Inflammatory macrophage treated with lipopolysaccharide for 4 hours (primary cell): Measurements from ENCODE around the gene GNAQ.
"Not testable (repeated sequence)": the region's sequence is repeated elsewhere in the genome, so short reads cannot be mapped to it uniquely, and the experiment has no call there.

ENCODE experiments used
- DNase-seq: peaks from one replicate; pipeline ENCODE4 v3.0.0-alpha.2; 2020

Gene GNAQ

GRCh38 chr9:77899679-77900354 lies 131.8 kb downstream of the GNAQ start:
- no peak for DNase-seq

- no peak for DNase-seq
Observed at GRCh38 chr9:77898864-77899263, 132.7 kb downstream of the GNAQ start.

- DNase-seq: no peak
Observed at GRCh38 chr9:77896938-77897667, 134.5 kb downstream of the GNAQ start.

GRCh38 chr9:77896269-77896937 lies 135.2 kb downstream of the GNAQ start:
- no peak for DNase-seq

- no peak for DNase-seq
Observed at GRCh38 chr9:77893706-77894105, 137.9 kb downstream of the GNAQ start.

GRCh38 chr9:77892955-77893514 lies 138.6 kb downstream of the GNAQ start:
- DNase-seq: no peak

- peak; percentile 30 for DNase-seq
Observed at GRCh38 chr9:77892171-77892570, 139.4 kb downstream of the GNAQ start.

- no peak for DNase-seq
Observed at GRCh38 chr9:77891128-77891800, 140.3 kb downstream of the GNAQ start.

GRCh38 chr9:77887662-77888061 lies 143.9 kb downstream of the GNAQ start:
- DNase-seq: no peak

GRCh38 chr9:77885104-77885672 lies 146.4 kb downstream of the GNAQ start:
- DNase-seq: no peak

- DNase-seq: no peak
Observed at GRCh38 chr9:77883846-77884771, 147.5 kb downstream of the GNAQ start.

- no peak for DNase-seq
Observed at GRCh38 chr9:77883133-77883532, 148.5 kb downstream of the GNAQ start.

- no peak for DNase-seq
Observed at GRCh38 chr9:77882294-77882693, 149.3 kb downstream of the GNAQ start.

GRCh38 chr9:77881634-77882033 lies 150.0 kb downstream of the GNAQ start:
- DNase-seq: not testable (repeated sequence)

GRCh38 chr9:77881111-77881510 lies 150.5 kb downstream of the GNAQ start:
- DNase-seq: no peak

GRCh38 chr9:77879437-77879943 lies 152.1 kb downstream of the GNAQ start:
- DNase-seq: no peak

- DNase-seq: peak; percentile 22
Observed at GRCh38 chr9:77878793-77879192, 152.8 kb downstream of the GNAQ start.

- no peak for DNase-seq
Observed at GRCh38 chr9:77877976-77878375, 153.6 kb downstream of the GNAQ start.

GRCh38 chr9:77876590-77876989 lies 155.0 kb downstream of the GNAQ start:
- DNase-seq: no peak

GRCh38 chr9:77876091-77876490 lies 155.5 kb downstream of the GNAQ start:
- no peak for DNase-seq

GRCh38 chr9:77872863-77873262 lies 158.7 kb downstream of the GNAQ start:
- no peak for DNase-seq
